Hematopoietic multipotent progenitor cell (in vitro differentiated cells): ENCODE data around the gene DCLK1. TPM values are rescaled to one million over a fixed set of nuclear protein-coding genes. Genes with fewer than 3 reads are reported as not detected.

Experiments used
- DNase-seq, 3 donors: peaks; one replicate each; pipeline ENCODE4 v3.0.0-alpha.2; 2011 to 2015; ENCODE audit warnings: low read depth in 2 of 3, low spot score in 2 of 3
- total RNA-seq: library from RNA; depleted of rRNA; stranded (reverse); fragments of >200 nt; gene quantifications from one replicate; pipeline ENCODE4 v1.2.3, GENCODE V29; 2012

Gene DCLK1
- total RNA-seq, 1 donor: under 0.01 TPM

- DNase-seq: peak in 1 of 3 donors; percentile 10
These were observed 408.1 kb downstream of the DCLK1 start for GRCh38 chr13:35723053-35723461.

DNA sequence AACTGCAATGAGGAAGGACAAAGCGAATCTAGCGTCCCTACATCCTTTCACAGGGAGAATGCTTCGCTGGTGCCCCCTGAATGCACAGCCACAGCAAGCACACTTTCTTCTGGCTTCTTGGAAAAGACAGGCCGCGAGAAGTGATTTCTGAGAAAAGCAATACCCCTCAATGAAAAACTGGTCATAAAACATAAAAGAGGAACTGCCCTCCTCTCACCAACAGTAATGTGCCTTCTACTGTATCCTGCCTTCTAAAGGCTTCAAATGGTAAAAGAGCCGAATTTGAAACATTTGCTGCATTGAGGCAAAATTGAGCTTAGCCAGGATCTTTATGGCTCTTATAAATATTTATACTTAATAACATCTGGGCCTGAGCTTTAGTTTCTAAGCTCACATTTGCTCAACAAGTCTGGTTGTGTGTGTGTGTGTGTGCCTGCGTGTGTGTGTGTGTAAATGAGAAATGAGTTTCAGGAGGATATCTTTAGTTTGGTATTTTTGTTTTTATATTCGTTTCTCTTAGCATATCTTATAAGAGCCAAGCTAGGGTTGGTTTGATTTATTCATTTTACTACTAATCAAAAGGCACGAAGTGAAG is 408.6 kb downstream of the DCLK1 start:
- DNase-seq: peak in 2 of 3 donors; percentile 20 to 64

DNA sequence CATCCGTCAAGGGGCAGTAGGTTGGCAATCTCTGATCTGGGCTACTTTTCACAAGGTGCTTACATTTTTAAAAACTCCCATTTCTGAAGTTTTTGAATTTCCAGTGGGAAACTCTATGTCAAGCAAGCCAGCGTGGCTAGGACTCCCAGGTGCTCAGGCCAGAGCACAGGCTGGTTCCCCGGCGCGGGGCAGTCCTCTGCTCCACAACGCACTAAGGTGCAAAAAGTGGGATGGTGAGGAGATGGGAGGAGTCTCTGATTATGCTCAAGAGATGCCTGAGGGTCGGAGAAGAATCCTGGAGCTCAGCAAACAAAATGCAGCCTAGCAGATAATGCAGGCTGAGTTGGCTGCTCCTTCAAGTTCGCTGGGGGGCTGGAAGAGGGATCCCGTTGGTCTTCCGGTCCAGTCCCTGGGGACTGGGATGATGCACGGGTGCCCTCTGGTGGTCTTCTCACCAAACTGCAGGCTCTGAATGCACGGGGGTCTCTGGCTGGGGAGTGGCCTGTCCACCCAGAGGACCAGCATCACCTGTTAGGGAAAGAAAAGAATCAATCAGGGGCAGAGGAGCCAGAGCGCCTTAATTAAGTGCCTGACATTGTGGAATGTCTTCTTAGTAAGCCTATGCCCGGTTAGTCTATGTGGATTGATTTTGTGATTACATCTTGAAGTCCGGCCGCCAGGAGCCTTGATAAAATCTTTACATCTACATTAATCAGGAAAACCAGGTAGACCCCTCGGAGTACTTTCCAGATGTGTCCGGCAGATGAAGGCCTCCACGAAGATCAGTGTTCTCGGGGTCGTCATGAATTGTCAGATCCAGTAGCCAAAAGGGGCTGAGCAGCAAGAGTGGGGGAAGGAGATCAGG is 410.3 kb downstream of the DCLK1 start:
- peak in 2 of 3 donors; percentile 26 to 51 for DNase-seq

GRCh38 chr13:35720290-35720689 is 410.9 kb downstream of the DCLK1 start:
- DNase-seq: no peak

Other genes starting within 250 kb of the DCLK1 start
- gene SOHLH2, start 83.2 kb upstream of the DCLK1 start, total RNA-seq: 0.54 TPM
- 1.3 TPM for gene CCDC169, start 166.4 kb upstream of the DCLK1 start, total RNA-seq
- 41.5 TPM for gene SPART, start 215.0 kb upstream of the DCLK1 start, total RNA-seq